NCI-H748 (cell line): ENCODE results near the gene HOXB1.
"Not testable (repeated sequence)": the region's sequence is repeated elsewhere in the genome, so short reads cannot be mapped to it uniquely, and the experiment has no call there.

Source experiments
- DNase-seq: peaks from one replicate; lab custom pipeline; 2025; ENCODE audit not compliant: unreplicated experiment; lab: John Stamatoyannopoulos, UW

Gene HOXB1

DNA sequence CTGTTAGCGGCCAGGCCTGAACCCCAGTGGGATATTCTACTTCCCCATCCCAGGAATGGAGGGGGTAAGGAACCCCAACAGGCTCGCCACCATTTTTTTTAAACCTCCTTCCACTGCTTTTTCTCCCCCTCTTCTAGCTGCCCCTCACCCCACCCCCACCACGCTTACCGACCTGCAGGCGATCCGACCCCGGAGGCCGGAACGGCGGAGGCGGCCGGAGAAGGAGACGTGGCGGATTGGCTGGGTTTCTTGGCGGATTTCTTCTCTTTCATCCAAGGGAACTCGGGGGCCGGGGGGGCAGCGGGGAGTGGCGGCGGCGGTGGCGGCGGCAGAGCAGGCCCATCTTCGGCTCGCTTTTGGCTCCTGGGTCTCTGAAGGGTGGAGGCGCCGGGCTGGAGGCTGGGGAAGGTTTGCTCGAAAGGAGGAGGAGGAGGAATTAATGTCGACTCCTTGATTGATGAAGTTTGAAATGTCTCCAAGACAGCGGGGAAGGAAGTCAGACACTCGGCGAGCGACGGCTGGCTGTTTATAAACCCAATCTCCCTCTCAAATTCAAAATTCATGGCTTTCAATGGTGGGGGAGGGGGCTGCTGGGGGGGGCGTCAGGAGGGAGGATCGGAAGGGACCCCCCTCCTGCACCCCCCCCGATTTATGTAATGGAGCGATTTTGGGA is 13.7 kb upstream of the HOXB1 start:
- peak; percentile 62 for DNase-seq

DNA sequence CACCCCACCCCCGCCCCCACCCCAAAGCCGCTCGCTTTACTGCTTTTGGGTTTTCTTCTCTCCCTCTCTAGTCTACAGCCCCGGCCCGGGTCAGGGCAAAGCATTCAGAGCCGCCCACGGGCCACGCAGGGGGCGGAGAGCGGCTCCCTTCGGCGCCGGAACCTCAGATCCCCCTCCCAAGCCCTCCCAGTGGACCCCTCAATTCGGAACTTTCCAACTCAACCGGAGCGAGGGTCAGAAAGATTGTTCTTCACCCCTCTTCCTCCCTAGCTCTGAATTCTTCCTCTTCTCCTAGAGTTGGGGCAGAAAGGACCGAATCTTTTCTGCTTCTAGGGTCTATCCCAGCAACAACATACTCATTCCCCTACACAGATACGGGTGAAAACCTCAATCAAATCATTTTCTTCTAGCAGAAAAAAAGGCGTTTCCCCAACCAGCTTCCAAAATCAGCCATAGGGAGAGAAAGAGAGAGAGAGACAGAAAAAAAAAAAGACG is 13.1 kb upstream of the HOXB1 start:
- peak; percentile 62 for DNase-seq

DNA sequence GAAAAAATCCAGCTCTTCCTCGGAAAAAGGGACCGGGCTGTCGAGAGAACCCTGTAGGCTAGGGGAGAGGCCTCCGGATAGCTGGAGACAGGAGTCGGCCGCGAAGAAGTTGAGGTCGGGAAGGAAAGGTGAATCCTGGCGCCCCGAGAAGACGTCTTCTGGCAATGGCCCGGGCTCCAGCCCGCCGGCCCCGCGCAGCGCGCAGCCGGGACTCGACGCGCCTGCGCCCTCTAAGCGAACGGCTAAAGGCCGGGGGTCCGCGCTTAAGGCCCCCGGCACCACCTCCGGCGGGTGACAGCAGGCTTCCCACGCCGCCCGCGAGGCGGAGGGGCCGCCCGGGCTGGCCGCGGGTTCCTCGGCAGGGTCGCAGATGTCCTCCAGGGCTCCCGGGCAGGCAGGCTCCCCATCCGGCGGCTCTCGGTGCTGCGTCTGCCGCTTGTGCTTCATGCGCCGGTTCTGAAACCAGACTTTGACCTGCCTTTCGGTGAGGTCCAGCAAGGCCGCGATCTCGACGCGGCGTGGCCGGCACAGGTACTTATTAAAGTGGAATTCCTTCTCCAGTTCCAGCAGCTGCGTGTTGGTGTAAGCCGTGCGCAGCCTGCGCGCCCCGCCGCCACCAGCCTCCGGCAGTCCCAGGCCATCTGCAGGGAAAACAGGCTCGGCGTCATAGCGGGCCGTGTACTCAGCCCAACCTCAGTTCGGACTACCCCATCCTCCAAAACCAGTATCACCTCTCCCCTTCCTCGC is 12.5 kb upstream of the HOXB1 start:
- peak; percentile 61 for DNase-seq

DNA sequence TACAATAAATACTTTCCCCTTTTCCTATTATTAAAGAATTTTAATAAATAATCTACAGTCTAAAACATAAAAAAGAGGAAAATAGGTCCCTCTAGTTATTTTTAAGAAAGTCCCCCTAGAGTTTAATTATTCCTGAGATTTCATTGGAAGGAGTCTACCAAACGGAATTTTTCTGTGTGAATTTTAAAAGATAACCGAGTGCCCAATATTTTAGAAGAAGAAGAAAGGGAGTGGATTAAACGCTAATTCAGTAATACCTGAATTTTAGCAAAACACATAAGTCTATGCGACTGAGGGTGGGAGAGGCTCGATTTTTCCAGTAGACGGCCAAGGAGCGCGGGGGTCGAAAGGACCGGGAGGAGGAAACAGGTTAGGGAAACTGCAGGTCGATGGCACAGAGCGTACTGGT is 11.9 kb upstream of the HOXB1 start:
- DNase-seq = no peak

DNA sequence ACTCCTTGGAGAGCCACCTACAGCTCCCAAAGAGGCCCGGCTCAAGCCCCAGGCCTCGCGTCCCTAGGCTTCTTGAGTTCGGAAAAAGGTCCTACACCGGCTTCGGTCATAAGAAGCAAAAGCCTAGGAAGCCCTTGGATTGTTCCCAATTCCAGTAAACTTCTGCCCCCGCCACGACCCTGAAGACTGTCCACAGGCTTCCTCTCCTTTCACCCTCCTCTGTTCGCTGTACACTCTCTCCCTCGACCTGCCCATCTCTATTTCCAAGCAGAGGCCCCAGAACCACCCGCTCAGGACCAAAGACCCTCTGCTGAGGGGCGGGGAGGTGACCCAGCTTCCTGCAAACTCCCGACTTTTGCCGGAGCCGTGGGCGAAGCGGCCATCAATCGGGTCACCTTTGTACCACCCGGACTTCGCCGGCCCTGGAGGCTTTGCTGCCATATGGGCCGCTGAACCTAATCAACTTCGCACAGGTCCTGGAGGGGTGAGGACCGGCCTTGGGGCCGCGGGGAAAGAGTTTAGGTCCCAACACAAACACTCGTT is 11.4 kb upstream of the HOXB1 start:
- DNase-seq = peak; percentile 65

DNA sequence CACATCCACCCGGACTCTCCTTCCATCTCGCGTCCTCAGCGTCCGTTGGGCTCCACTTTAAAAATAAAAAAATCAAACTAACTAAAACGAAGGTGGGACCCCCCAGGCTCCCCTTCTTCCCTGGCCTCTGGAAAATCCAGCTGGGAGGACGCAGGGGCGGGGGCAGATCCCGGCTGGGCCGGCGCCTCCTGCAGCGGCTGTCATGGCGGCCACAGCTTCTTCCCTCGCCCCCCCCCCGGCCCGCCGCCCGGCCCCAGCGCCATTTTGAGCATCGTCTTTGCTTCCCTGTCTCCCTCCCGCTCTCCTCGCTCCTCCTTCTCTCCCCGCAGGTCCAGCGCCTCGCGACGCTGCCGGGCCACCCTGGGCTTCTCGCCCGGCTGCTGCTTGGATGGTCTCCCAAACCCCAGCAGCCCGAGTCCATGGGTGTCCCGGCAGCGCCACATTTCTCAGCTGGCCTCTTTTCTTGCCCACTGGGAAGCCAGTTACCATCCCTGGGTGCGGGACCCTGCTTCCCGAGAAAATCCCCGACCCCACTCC is 10.8 kb upstream of the HOXB1 start:
- DNase-seq = peak; percentile 70

DNA sequence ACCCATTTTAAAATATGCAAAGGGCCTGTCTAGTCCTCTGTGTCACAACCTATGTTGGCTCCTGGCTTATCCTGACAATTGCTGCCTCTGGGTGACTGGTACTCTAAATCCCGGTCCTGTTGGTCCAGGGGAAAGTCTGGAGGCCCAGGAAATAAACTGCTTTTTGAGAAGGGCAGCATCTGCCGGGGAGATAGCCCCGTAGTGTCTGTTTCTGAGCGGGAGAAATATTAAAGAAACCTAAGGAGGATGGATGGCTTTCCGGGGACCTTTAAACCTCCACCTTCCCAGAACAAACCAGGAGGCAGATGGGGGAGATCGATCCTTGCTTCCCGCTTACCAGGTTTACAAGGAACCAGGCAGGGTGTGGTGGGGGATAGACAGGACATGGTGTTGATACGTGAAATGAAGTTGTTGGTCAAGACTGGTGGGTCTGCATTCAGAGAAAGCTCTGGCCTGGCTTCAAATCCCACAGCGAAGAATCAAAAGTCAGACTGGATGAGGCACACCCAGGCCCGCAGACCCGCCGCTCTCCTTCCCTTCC is 10.3 kb upstream of the HOXB1 start:
- peak; percentile 41 for DNase-seq

DNA sequence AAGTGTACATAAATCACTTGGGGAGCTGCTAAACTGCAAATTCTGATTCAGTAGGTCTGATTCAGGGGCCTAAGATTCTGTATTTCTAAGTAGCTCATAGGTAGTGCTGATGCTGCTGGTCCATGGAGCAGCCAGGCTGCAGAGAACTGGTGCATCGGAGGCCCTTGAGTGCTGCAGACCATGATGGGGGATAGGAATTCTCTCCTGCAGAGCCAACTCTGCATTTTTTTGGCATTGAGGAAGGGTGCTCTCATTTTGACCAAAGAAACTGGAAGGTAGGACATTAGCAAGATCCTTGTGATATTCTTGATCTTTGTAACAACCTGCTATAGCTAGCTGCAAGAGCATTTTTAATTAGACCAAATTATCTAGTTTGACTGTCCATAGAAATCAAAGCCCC is 9.4 kb upstream of the HOXB1 start:
- no peak for DNase-seq

DNA sequence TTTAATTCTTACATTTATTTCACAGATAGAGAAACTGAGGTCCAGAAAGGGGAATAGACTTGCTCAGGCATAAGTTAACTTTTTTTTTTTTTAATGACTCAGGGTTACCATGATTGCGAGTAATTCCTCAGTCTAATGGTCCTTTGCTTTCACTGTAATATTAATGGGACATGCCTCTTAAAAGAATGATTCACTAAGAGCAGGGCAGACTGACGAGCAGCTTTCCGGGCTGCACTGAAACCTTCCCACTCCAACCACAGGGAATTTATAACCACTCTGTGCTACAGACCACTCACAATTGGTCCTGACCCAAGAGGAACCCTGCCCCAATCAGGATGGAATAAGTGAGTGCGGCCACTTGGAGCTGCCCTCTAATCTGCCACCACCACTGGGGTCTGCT is 8.4 kb upstream of the HOXB1 start:
- no peak for DNase-seq

DNA sequence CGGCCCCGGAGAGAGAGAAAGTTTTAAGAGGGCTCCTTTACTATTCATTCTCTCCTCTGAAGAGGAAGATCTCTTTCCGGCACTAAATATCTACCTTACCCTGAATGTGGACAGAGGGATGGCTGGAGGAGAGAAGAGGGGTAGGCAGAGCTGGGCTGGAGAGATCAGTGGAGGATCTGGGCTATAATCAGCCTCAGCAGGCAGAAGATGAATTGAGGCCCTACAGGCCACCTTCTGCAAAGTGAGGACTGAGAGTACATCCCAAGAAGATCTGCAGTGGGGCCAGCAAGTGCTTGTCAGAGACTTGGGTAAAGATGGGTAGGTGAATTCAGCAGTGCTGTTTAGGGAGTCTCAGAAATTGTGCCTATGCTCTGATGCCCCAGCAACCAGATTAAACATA is 6.5 kb upstream of the HOXB1 start:
- DNase-seq = no peak

DNA sequence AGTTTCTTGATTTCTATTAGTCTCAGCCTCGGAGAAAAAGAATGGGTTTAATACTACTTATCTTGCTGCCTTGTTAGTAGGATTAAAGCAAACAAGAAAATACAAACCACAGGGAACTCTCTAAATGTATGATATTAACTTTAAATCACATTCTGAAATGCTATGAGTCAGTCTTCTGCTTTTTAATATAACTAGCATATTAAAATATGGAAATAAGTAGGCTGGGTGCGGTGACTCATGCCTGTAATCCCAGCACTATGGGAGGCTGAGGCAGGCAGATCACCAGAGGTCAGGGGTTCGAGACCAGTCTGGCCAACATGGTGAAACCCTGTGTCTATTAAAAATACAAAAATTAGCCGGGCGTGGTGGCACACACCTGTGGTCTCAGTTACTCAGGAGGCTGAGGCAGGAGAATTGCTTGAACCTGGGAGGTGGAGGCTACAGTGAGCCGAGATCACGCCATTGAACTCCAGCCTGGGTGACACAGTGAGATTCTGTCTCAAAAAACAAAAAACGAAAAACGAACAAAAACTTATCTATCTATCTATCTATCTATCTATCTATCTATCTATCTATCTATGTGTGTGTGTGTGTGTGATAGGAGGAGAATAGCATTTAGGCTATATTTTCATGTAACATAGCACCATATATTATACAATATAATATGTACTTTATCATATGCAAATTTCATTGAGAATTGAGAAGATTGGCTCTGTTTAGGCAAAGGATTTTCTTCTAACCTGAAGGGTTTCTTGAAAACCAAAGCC is 5.2 kb upstream of the HOXB1 start:
- DNase-seq = not testable (repeated sequence)

DNA sequence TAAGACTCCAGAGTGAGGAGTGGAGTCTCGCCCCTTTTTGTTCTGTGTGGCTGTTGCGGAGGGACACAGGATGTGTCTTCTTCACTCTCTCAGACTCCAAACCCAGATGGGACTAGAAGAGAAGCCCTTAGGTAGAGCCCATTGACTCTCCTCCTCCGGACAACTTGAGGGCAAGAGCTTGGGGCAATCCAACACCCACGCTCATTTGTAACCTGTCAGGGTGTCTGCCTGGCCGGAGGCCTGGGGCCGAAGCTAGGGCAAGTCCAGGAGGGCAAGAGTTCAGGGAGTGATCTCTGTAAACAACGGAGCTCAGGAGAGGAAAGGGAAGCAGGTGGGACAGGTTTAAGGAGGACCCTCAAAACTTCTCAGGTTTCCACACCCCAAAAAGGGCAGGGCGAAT is 1.4 kb upstream of the HOXB1 start:
- no peak for DNase-seq

DNA sequence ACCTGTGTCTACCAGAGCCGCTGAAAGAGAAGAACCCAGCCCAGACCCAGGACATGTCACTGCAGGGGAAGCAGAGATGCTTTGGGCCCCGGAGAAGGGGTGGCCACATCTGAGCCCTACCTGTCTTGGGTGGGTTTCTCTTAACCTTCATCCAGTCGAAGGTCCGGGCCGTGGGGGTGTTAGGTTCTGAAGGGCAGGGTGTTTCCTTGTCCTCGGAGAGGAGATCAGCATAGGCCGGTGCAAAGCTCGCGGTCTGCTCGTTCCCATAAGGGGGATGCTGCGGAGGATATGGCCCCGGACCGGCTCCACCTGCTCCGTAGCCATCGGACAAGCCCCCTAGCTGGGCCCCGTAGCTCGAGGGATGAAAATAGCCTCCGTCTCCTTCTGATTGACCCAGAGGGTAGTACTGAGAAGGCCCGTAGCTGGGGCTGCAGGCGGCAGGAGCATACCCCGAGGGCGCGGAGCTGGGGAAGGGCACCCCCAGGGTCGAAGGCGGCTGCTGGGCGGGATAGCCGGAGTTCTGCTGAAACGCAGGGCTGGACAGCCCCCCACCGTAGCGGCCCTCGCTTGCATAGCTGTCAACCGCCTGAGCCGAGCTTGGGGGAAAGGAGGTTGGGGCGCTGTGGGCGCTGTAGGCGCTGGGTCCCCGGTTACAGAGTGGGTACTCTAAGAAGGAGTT is 464 bp downstream of the HOXB1 start:
- DNase-seq = no peak

DNA sequence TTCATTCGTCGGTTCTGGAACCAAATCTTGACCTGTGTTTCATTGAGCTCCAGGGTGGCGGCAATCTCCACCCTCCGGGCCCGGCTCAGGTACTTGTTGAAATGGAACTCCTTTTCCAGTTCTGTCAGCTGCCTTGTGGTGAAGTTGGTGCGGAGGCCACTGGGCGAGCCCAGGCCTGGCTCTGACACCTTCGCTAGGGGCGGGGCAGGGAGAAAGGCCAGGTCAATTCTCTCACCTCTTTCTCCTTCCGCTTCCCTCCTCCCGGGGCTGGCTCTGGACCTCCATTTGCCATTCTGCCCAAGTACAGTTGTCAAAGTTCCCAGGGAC is 1.2 kb downstream of the HOXB1 start:
- no peak for DNase-seq

DNA sequence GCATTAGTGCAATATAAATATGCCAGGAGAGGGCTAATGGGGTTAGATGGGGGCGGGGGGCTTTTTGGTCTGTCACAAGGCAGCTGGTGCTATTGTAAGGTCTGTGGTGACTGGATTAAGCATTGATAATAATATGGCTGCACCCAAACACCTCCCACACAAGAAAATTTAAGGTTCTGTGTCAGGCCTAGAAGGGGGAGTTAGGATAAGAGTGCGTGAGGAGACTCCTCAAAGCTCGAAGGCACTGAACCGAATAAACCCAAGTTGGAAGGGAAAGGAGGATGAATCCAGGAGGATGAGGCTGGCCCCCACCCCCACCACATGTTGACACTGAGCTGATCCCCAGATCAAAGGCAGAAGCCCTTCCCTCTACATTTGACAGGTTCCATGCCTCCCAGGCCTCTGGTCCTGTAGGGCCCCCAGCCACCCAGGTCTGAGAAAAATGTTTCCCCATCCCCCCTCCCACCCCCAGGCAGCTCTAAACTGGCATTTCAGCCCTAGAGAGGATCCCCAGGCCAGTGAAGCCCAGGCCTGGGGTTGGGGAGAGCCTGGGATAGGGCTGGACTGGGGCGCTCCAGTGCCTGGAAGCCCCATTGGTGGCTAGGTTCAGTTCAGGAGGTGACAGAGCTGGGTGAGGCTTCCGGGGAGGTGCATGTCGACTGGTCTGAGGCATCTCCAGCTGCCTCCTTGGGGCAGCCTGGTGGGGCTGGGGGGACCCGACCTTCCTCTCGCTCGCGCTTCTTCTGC is 1.7 kb downstream of the HOXB1 start:
- DNase-seq = no peak

DNA sequence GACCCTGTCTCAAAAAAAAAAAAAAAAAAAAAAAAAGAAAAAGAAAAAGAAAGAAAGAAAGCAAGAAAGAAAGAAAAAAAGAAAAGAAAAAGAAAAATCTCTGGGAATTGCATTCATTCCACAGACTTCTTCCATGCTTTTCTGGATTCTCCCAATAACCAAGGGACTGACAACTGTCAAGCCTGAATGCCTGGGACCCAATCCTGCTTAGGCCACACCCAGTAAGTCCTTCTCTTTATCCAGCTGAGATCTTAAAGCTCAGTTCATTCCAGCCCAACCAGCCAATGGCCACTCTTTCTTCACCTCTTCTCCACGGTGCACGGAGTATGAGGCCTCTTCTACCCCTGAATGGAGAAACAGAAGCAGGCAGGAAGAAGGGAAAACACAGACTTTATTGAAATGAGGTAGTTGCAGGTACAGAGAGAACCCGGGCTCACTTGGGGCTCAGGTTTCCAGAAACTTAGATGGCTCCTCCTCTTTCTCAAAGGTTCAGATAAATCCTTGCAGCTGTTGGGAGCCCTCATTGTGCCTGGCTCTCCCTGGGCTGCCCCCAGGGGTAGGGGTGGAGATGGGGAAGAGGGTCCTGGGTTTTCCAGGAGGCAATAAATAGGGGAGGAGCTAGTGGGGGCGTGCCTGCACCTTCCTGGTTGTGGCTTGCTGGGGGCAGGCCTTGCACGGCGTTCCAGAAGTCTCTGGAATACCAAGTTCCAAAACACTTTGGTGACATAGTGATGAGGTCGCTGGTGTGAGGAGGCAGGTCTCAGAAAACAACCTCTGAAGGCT is 2.5 kb downstream of the HOXB1 start:
- DNase-seq = no peak

DNA sequence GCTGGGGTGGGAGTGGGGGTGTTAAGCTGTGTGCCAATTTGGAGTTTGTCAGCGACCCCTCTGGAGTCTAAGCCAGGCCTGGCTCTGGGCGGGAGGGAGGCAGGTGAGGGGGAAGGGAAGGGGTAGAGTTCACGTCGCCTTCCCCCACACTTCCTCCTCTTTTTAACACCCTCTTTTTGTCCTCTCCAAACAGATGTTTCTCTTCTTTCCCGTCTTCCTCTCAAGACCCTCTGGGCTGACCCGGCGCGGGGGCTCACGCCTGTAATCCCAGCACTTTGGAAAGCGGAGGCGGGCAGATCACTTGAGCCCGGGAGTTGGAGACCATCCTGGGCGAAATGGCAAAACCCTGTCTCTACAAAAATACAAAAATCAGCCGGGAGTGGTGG is 3.3 kb downstream of the HOXB1 start:
- DNase-seq = no peak

DNA sequence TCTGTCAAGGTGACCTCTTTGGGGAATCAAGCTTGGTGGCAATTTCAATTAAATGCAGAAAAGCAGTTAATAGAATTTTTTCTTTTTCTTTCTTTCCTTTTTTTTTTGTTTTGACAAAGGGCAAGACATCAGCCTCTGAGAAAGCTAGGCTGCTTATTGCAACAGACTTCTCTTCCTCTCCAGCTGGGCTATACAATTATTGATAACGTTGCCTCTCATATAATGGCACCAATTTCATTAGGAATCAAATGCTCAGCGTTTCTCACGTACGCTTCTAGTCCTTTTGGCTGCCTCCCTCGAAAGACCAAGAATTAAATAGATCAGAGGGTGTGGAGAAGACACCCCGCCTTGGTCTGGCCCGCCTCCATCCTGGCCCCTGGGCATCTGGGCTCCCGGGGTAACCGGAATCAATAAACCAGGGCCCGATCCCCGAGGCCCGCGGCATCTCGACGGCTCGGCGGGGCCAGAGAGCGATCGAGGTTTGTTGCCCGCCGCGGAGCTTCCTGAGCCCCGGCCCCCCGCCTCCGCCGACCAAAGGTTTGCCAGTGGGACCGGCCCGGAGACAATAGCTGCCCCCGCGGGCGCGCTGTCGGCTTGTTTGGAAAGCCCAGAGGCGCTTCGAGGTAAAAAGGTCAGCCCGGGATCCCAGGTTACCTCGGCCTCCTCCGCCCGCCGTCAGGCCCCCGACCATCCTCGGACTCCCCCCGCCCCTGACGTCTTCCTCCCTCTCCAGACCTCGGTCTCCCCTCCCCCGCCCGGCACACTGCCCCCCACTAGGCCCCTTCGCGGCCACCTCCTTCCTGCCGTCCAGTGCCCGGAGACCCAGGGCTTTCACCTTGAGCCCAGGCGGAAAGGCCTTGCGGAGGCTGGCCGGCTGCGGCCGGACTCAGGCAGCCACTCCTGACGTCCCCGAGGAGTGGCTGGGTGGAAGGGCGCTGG is 3.9 kb downstream of the HOXB1 start:
- DNase-seq = no peak
